Dendritic cell treated with granulocyte-macrophage colony-stimulating factor and Interleukin-4, amounts not matched to agents 40 ng/mL and 50 ng/mL, for 4 days (primary cell): ENCODE measurements around the gene MIF4GD.
A peak's percentile ranks its signal among the peaks of the same experiment; 100 is the strongest.

Source experiments
- H3K27ac Mint-ChIP-seq: one replicate; pipeline ENCODE4 v1.8.0; 2022; ENCODE audit warnings: mild to moderate bottlenecking, mixed read lengths
- H3K27me3 Mint-ChIP-seq: one replicate; pipeline ENCODE4 v1.8.0; 2022; ENCODE audit warnings: mild to moderate bottlenecking, mixed read lengths
- H3K36me3 Mint-ChIP-seq: one replicate; pipeline ENCODE4 v1.8.0; 2022; ENCODE audit warnings: low read depth, mixed read lengths
- H3K4me1 Mint-ChIP-seq: one replicate; pipeline ENCODE4 v1.8.0; 2022; ENCODE audit warnings: low read depth, mixed read lengths
- H3K4me3 Mint-ChIP-seq: one replicate; pipeline ENCODE4 v1.8.0; 2022; ENCODE audit warnings: mild to moderate bottlenecking, moderate library complexity, mixed read lengths
- H3K9me3 Mint-ChIP-seq: one replicate; pipeline ENCODE4 v1.8.0; 2022; ENCODE audit warnings: mixed read lengths
- intact Hi-C: fragments of 100-400 bp; cut with micrococcal nuclease; formaldehyde crosslinking; loops from one replicate; pipeline ENCODE4 v1.15.0; 2022

The MIF4GD gene

GRCh38 chr17:75272848-75273184 lies 1.8 kb upstream of the MIF4GD start:
- H3K9me3 Mint-ChIP-seq = no peaks in the 10 kb centered on the region
- peak overlapping the region; percentile 81 for H3K4me3 Mint-ChIP-seq
- intact Hi-C loops = loop anchor here (5.0 kb wide), 1 partner anchor 139 kb away; no protein-coding TSS in a partner anchor
- peak overlapping the region; percentile 96 for H3K27ac Mint-ChIP-seq
- peaks cover 60% of the 10 kb centered on the region for H3K4me1 Mint-ChIP-seq
- H3K36me3 Mint-ChIP-seq = peaks cover 84% of the 10 kb centered on the region
- H3K27me3 Mint-ChIP-seq = no peaks in the 10 kb centered on the region

GRCh38 chr17:75271955-75272847 lies 1.2 kb upstream of the MIF4GD start:
- Mint-ChIP-seq H3K36me3 (peaks cover 84% of the 10 kb centered on the region), H3K27ac (peak overlapping the region; percentile 96), H3K4me3 (peak overlapping the region; percentile 81), H3K27me3 (no peaks in the 10 kb centered on the region), H3K9me3 (no peaks in the 10 kb centered on the region), H3K4me1 (peaks cover 66% of the 10 kb centered on the region)
- intact Hi-C loops = loop anchor here (5.0 kb wide), 1 partner anchor 140 kb away; no protein-coding TSS in a partner anchor

GRCh38 chr17:75271233-75271954 lies 363 bp upstream of the MIF4GD start:
- Mint-ChIP-seq H3K4me1 (peaks cover 74% of the 10 kb centered on the region), H3K27ac (peak overlapping the region; percentile 96), H3K36me3 (peaks cover 84% of the 10 kb centered on the region), H3K4me3 (peak overlapping the region; percentile 81), H3K27me3 (no peaks in the 10 kb centered on the region), H3K9me3 (no peaks in the 10 kb centered on the region)
- intact Hi-C loops = loop anchor here (5.0 kb wide), 1 partner anchor 141 kb away; no protein-coding TSS in a partner anchor

GRCh38 chr17:75270218-75270965 lies 639 bp downstream of the MIF4GD start:
- H3K27me3 Mint-ChIP-seq = no peaks in the 10 kb centered on the region
- H3K4me3 Mint-ChIP-seq = peak overlapping the region; percentile 93
- peak overlapping the region; percentile 96 for H3K27ac Mint-ChIP-seq
- intact Hi-C loops = loop anchor here (5.0 kb wide), 1 partner anchor 142 kb away; no protein-coding TSS in a partner anchor
- H3K9me3 Mint-ChIP-seq = no peaks in the 10 kb centered on the region
- H3K4me1 Mint-ChIP-seq = peaks cover 82% of the 10 kb centered on the region
- H3K36me3 Mint-ChIP-seq = peaks cover 84% of the 10 kb centered on the region

- Mint-ChIP-seq H3K4me1 (peaks cover 81% of the 10 kb centered on the region), H3K27ac (peak overlapping the region; percentile 96), H3K4me3 (peak overlapping the region; percentile 93), H3K27me3 (no peaks in the 10 kb centered on the region), H3K36me3 (peaks cover 84% of the 10 kb centered on the region), H3K9me3 (no peaks in the 10 kb centered on the region)
- intact Hi-C loops = loop anchor here (5.0 kb wide), 1 partner anchor 142 kb away; no protein-coding TSS in a partner anchor
Measured at GRCh38 chr17:75269844-75270217, 1.2 kb downstream of the MIF4GD start.

- Mint-ChIP-seq H3K4me3 (peak overlapping the region; percentile 45), H3K36me3 (peaks cover 84% of the 10 kb centered on the region)
Measured at GRCh38 chr17:75267411-75268232, 3.4 kb downstream of the MIF4GD start.

GRCh38 chr17:75267153-75267410 lies 3.9 kb downstream of the MIF4GD start:
- no peaks in the 10 kb centered on the region for H3K9me3 Mint-ChIP-seq
- H3K36me3 Mint-ChIP-seq = peaks cover 84% of the 10 kb centered on the region
- peaks cover 73% of the 10 kb centered on the region for H3K4me1 Mint-ChIP-seq
- intact Hi-C loops = no loop called here
- H3K4me3 Mint-ChIP-seq = peak overlapping the region; percentile 45
- peak overlapping the region; percentile 96 for H3K27ac Mint-ChIP-seq
- H3K27me3 Mint-ChIP-seq = no peaks in the 10 kb centered on the region

More at GRCh38 chr17:75267411-75268232, 3.4 kb downstream of the MIF4GD start:
- Mint-ChIP-seq H3K4me1 (peaks cover 73% of the 10 kb centered on the region), H3K9me3 (no peaks in the 10 kb centered on the region), H3K27me3 (no peaks in the 10 kb centered on the region), H3K27ac (peak overlapping the region; percentile 96)
- intact Hi-C loops = no loop called here

GRCh38 chr17:75266316-75267152 lies 4.5 kb downstream of the MIF4GD start:
- H3K27me3 Mint-ChIP-seq = no peaks in the 10 kb centered on the region
- intact Hi-C loops = no loop called here
- H3K36me3 Mint-ChIP-seq = peaks cover 84% of the 10 kb centered on the region
- H3K27ac Mint-ChIP-seq = peak overlapping the region; percentile 96
- no peaks in the 10 kb centered on the region for H3K9me3 Mint-ChIP-seq
- peaks cover 68% of the 10 kb centered on the region for H3K4me1 Mint-ChIP-seq
- peak overlapping the region; percentile 50 for H3K4me3 Mint-ChIP-seq

GRCh38 chr17:75265614-75266315 lies 5.3 kb downstream of the MIF4GD start:
- no peaks in the 10 kb centered on the region for H3K9me3 Mint-ChIP-seq
- peaks cover 69% of the 10 kb centered on the region for H3K4me1 Mint-ChIP-seq
- peak overlapping the region; percentile 96 for H3K27ac Mint-ChIP-seq
- no peaks in the 10 kb centered on the region for H3K27me3 Mint-ChIP-seq
- peak overlapping the region; percentile 46 for H3K4me3 Mint-ChIP-seq
- H3K36me3 Mint-ChIP-seq = peaks cover 90% of the 10 kb centered on the region
- intact Hi-C loops = no loop called here

- Mint-ChIP-seq H3K36me3 (peaks cover 91% of the 10 kb centered on the region), H3K27ac (no peak overlapping the region), H3K4me1 (peaks cover 75% of the 10 kb centered on the region), H3K27me3 (no peaks in the 10 kb centered on the region), H3K9me3 (no peaks in the 10 kb centered on the region), H3K4me3 (peak overlapping the region; percentile 86)
- intact Hi-C loops = no loop called here
Measured at GRCh38 chr17:75263055-75263454, 8.0 kb downstream of the MIF4GD start.

GRCh38 chr17:75262112-75262606 lies 8.9 kb downstream of the MIF4GD start:
- Mint-ChIP-seq H3K9me3 (no peaks in the 10 kb centered on the region), H3K4me3 (peak overlapping the region; percentile 86), H3K4me1 (peaks cover 75% of the 10 kb centered on the region), H3K27ac (peak overlapping the region; percentile 98), H3K27me3 (no peaks in the 10 kb centered on the region), H3K36me3 (peaks cover 85% of the 10 kb centered on the region)
- intact Hi-C loops = no loop called here
